Ovary (tissue), 9 donors: Measurements from ENCODE around the gene ADGRG1. TPM values are rescaled to one million over a fixed set of nuclear protein-coding genes. Genes with fewer than 3 reads are reported as not detected.

Experiments used
- DNase-seq, 5 donors: peaks; one replicate each; pipeline ENCODE4 v3.0.0-alpha.2; 2019 to 2020
- H3K27ac ChIP-seq, 2 donors: fragments of 200-600 bp; one replicate each; pipeline versions ENCODE4 v1.5.1 to v1.8.0; 2019 to 2022
- H3K27me3 ChIP-seq: fragments of 200-600 bp; one replicate; pipeline ENCODE4 v1.8.0; 2022
- H3K36me3 ChIP-seq: fragments of 200-600 bp; sonication (generic); one replicate; pipeline ENCODE4 v1.5.1; 2019
- H3K4me1 ChIP-seq: one replicate; pipeline ENCODE4 v1.8.1; 2013; ENCODE audit warnings: mild to moderate bottlenecking, moderate library complexity; ENCODE audit not compliant: insufficient read depth
- H3K4me3 ChIP-seq: fragments of 200-600 bp; sonication (generic); one replicate; pipeline ENCODE4 v1.5.1; 2017
- H3K9me3 ChIP-seq, 2 donors: fragments of 200-600 bp in 1 of 2; sonication (generic) in 1 of 2; one replicate each; pipeline versions ENCODE4 v1.5.1 to v1.8.1; 2013 to 2019; ENCODE audit warnings: mild to moderate bottlenecking in 1 of 2, moderate library complexity in 1 of 2
- CTCF ChIP-seq, 3 donors: fragments of 450-650 bp in 2 of 3; fragments of 200-600 bp in 1 of 3; IDR thresholded peaks; one replicate each; pipeline versions ENCODE4 v1.5.1 to v1.8.0; 2016 to 2022; ENCODE audit warnings: antibody characterized with exemption in 3 of 3, mild to moderate bottlenecking in 1 of 3
- EP300 ChIP-seq: sonication (generic); formaldehyde crosslinking; IDR thresholded peaks from one replicate; pipeline ENCODE4 v1.6.1; 2017; ENCODE audit warnings: antibody characterized with exemption
- POLR2A ChIP-seq: fragments of 450-650 bp; IDR thresholded peaks from one replicate; pipeline ENCODE4 v1.6.1; 2017; ENCODE audit warnings: antibody characterized with exemption, mild to moderate bottlenecking, moderate library complexity
- WGBS, 3 donors: extraction: QIAGEN DNeasy Blood & Tissue Kit in 1 of 3; methylation state at CpG; one replicate each; pipeline versions ENCODE4 v1.1.5 to v1.1.7; 2013 to 2017; 5-methylcytosine and 5-hydroxymethylcytosine counted together
- intact Hi-C, 4 donors: fragments of 100-400 bp; cut with DNase I; formaldehyde crosslinking; loops; one replicate each; pipeline versions ENCODE4 v1.11.0 to v1.15.1; 2022 to 2023
- polyA plus RNA-seq, 2 donors: library from polyadenylated mRNA; stranded (reverse); fragments of 200-250 nt in 1 of 2; fragments of 350-450 nt in 1 of 2; fragmentation: Illumina TruSeq in 1 of 2; extraction: RNeasy Lipid Tissue Mini Kit (QIAGEN cat#74804) in 1 of 2; gene quantifications; one replicate each; pipeline ENCODE4 v1.2.3, GENCODE V29; 2013 to 2014
- total RNA-seq, 7 donors: library from RNA; depleted of rRNA in 2 of 7; stranded (reverse); fragments of >200 nt in 2 of 7; fragmentation: NEBNext Ultra II Directional in 3 of 7; extraction: Animal tissue kit (Norgen Biotek cat#: 25700) in 3 of 7; gene quantifications; one replicate each; pipeline versions ENCODE4 v1.1.0 to v1.2.4, GENCODE V29; 2016 to 2023
- donor health status: DM: no; HTN: no; CAD: no; lungs with moderate emphysema.
- donor health status: DM: no; HTN: no; CAD: no.
- donor health status: Bipolar disorder and iron deficiency.
- donor health status: DM: yes; HTN: yes; CAD: no.
- donor health status: DM: no; HTN: no; CAD: no.
- donor health status: DM: yes; HTN: yes; CAD: no.

Gene ADGRG1
- total and polyA plus RNA-seq, 9 donors, result 6.2 to 54.0 (median 9.1) TPM

DNA sequence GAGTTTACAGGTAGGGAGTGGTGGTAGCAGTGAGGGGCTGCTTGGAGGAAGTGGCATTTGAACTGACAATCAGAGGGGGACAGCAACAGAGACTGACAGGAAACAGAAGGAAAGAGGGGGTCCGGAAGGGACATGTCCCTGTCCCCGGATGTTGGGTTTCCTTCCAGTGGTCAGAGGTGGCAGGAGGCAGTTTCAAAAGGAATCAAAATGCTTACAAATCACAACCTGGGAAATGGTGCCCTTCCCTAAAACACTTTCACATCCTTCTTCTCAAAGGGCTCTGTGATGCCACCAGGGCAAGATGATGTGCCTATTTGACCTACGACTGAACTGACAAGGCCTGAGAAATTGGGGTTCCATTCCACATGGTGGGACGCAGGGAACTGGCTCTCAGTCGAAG is 19.7 kb downstream of the ADGRG1 start:
- Histone ChIP-seq H3K9me3 (no peaks in the 10 kb centered on the region), H3K27ac (no peak overlapping the region), H3K27me3 (no peaks in the 10 kb centered on the region), H3K4me3 (no peak overlapping the region), H3K4me1 (no peaks in the 10 kb centered on the region), H3K36me3 (no peaks in the 10 kb centered on the region)
- WGBS, 3 donors, result 76 to 80% (median 77%) methylated on average over 5 of the region's 5 CpGs
- DNase-seq, result no peak
- TF ChIP-seq CTCF (IDR thresholded peaks at IDR 0.05) (no peak), EP300 (no peak), POLR2A (no peak)
- intact Hi-C loops, result no loop called here

GRCh38 chr16:57648581-57649442 is 20.4 kb downstream of the ADGRG1 start:
- no peaks in the 10 kb centered on the region for H3K4me1 ChIP-seq
- peak in 4 of 5 donors; percentile 37 to 73 (median 54) for DNase-seq
- intact Hi-C loops, result no loop called here
- TF ChIP-seq EP300 (no peak), CTCF (IDR thresholded peaks at IDR 0.05) (peak in 2 of 3 donors; percentile 59 to 71)
- no peak overlapping the region for H3K27ac ChIP-seq
- no peaks in the 10 kb centered on the region for H3K36me3 ChIP-seq
- H3K4me3 ChIP-seq, result no peak overlapping the region
- 41 to 46% (median 42%) methylated on average over 18 of the region's 18 CpGs for whole genome bisulfite sequencing, 3 donors
- H3K27me3 ChIP-seq, result no peaks in the 10 kb centered on the region
- H3K9me3 ChIP-seq, result no peaks in the 10 kb centered on the region

DNA sequence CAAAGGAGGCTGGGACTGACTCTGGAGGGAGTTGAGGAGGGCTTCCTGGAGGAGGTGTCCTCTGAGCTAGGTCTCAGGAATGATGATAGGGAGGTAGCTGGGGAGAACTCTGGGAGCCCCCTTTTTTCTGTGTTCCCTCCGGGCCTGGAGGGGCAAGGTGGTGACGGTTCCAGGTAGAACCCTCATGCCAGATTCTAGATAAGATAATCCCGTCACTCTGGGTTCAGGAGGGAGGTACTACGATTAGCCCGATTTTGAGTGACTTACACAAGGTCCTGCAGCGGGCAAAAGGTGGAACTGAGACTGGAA is 21.0 kb downstream of the ADGRG1 start:
- DNase-seq, result no peak
- H3K4me1 ChIP-seq, result no peaks in the 10 kb centered on the region
- 71 to 83% (median 79%) methylated on average over 6 of the region's 6 CpGs for WGBS, 3 donors
- H3K36me3 ChIP-seq, result no peaks in the 10 kb centered on the region
- no peak overlapping the region for H3K27ac ChIP-seq
- TF ChIP-seq POLR2A (no peak), CTCF (IDR thresholded peaks at IDR 0.05) (no peak), EP300 (no peak)
- no peaks in the 10 kb centered on the region for H3K27me3 ChIP-seq
- H3K9me3 ChIP-seq, result no peaks in the 10 kb centered on the region
- intact Hi-C loops, result no loop called here
- no peak overlapping the region for H3K4me3 ChIP-seq

- intact Hi-C loops, result no loop called here
- TF ChIP-seq EP300 (no peak), CTCF (IDR thresholded peaks at IDR 0.05) (no peak), POLR2A (no peak)
- H3K36me3 ChIP-seq, result no peaks in the 10 kb centered on the region
- no peak overlapping the region for H3K27ac ChIP-seq
- WGBS, 3 donors, result 82 to 91% (median 86%) methylated on average over 7 of the region's 7 CpGs
- H3K4me3 ChIP-seq, result no peak overlapping the region
- H3K9me3 ChIP-seq, result no peaks in the 10 kb centered on the region
- H3K4me1 ChIP-seq, result no peaks in the 10 kb centered on the region
- no peaks in the 10 kb centered on the region for H3K27me3 ChIP-seq
- DNase-seq, result no peak
Observed at GRCh38 chr16:57649846-57650245, 21.4 kb downstream of the ADGRG1 start.
